IPS-NIHi7 (cell line): ENCODE measurements around the gene IL10RB.
"Not testable (repeated sequence)": the region's sequence is repeated elsewhere in the genome, so short reads cannot be mapped to it uniquely, and the experiment has no call there.

Experiments used
- DNase-seq: peaks from one replicate; pipeline ENCODE4 v3.0.0; 2012; ENCODE audit warnings: mixed read lengths; ENCODE audit errors: extremely low spot score

IL10RB gene

DNA sequence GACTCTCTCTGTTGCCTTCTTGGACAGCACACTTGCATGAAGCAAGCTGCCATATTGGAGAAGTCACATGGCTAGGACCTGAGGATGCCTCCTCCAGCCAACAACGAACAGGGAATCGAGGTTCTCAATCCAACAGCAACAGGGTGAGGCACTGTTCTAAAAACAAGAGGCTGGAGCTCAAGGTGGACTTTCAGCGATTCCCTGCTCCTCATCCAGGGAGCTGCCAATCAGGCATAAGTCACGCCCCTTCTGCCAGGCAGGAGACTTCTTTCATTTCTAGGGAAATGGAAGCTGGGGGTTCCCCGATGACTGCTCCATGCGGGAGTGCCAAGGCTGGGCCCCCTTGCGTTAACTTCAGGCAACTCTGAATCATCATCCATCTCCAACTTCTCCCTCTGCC, 35.9 kb downstream of the IL10RB start:
- DNase-seq = no peak

DNA sequence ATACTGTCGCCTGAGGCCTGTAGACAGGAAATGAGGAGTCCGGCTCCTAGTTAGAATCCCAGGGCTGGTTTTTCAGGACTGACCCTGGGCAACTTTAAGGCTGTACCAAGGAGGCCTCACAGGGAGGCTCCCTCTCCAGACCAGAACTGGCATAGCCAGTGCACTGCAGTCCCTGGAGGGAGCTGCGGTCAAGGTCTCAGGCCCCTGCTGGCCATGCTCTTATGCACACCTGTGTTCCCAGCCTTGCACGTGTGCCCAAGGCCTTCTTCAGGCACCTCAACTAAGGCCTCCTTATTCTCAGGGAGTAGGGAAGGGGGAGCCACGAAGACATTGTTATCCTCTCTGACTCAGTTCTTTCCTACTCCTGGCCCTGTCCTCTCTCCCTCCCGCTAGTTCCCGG, 36.6 kb downstream of the IL10RB start:
- peak; percentile 60 for DNase-seq

GRCh38 chr21:33305344-33305671, 39.1 kb downstream of the IL10RB start:
- no peak for DNase-seq

DNA sequence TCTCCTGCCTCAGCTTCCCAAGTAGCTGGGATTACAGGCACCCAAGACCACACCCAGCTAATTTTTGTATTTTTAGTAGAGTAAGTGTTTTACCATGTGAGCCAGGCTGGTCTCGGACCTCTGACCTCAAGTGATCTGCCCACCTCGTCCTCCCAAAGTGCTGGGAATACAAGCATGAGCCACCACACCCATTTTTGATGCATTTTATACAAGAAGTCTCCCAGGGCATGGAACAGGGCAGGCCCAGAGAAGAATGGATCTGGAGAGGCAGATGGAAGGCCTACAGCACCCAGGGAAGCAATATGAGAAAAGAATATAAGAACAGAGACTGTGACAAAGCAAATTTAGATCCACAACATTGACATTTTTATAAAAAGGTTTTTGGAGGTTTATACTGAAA, 39.8 kb downstream of the IL10RB start:
- DNase-seq = no peak

DNA sequence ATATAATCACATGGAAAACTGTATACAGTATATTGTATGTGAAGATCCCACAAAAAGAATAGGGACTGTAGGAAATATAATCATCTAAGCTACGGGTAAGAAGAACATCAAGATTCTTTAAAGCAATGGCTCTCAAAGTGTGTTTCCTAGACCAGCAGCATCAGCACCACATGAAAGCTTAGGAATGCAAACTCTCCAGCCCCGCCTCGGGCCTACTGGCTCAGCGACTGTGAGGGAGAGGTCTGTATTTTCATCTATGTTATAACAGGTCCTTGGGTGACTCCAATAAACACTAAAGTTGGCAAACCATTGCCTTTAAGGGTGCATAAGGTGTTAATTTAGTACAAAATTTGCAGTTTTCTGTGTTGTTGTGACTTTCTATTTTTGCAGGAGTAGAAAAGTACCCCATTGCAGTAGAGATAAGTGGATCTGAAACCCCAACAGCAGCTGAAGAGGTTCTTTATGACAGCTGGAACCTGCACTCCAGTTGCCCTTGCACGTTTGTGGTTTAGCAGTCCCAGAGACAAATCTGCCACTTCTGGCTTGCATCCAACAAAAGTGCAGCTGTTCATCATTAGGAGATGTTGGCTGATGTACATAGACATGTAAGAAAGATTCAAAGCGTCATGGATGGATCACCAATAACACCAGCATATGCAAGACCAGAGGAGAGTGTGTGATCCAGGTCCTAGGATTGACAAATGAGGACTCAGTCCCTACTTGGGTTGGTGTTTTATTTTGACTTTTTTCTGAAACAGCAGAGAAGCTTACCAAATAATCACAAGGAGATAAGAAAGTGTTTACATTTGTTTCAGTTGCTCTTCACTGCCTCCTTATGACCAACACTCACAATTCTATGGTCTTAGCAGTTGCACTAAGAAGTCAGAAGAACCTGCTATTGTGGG, 42.7 kb downstream of the IL10RB start:
- no peak for DNase-seq

DNA sequence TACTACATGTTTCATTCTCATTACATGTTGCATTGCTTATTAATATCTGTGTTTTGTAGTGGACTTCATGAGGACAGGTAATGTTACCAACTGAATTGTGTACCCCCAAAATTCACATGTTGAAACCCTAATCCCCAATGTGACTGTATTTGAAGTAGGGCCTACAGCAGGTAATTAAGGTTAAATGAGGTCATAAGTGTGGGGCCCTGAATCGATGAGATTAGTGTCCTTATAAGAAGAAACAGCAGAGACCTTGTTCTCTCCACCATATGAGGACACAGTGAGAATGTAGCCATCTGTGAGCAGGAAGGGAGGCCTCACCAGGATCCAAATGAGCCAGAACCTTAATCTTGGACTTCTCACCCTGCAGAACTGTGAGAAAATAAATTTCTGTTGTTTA, 43.6 kb downstream of the IL10RB start:
- no peak for DNase-seq

GRCh38 chr21:33312121-33312520, 46.0 kb downstream of the IL10RB start:
- no peak for DNase-seq

GRCh38 chr21:33313183-33313582, 47.0 kb downstream of the IL10RB start:
- DNase-seq = no peak

DNA sequence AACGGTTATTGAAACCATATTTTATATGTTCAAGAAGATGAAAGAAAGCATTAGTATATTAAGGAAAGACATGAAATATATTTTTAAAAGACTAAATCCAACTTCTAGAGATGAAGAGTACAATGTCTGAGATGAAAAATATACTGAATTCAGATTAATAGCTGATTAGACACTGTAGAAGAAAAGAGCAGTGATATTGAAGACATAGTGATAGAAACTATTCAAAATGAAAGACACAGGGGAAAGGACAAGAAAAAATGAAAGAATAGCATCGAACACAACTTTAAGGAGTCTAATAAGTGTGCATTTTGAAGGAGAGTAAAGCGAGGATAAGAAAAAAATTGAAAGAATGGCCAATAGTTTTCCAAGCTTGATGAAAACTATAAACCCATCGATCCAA, 47.4 kb downstream of the IL10RB start:
- DNase-seq = no peak

- DNase-seq = no peak
These were observed 47.9 kb downstream of the IL10RB start for GRCh38 chr21:33314111-33314510.

- DNase-seq = no peak
These were observed 50.0 kb downstream of the IL10RB start for GRCh38 chr21:33315946-33316710.

DNA sequence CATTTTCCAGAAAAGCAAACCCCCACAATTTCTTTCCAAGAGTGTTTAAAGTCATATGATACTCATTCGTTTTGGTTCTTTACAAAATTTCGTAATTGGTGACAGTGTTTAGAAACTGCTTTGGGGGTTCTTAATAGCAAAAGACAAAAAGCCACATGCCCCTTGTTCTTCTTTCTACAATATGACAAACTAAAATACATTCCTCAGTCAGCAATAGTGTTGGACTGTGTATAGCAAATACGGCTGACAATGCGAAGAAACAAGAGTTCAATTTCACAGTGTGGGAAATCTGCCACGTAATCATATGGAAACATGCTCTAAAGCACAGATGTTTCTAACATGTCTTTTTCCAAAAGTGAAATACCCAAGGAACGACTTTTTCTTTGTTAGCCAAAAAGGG, 51.0 kb downstream of the IL10RB start:
- no peak for DNase-seq

DNA sequence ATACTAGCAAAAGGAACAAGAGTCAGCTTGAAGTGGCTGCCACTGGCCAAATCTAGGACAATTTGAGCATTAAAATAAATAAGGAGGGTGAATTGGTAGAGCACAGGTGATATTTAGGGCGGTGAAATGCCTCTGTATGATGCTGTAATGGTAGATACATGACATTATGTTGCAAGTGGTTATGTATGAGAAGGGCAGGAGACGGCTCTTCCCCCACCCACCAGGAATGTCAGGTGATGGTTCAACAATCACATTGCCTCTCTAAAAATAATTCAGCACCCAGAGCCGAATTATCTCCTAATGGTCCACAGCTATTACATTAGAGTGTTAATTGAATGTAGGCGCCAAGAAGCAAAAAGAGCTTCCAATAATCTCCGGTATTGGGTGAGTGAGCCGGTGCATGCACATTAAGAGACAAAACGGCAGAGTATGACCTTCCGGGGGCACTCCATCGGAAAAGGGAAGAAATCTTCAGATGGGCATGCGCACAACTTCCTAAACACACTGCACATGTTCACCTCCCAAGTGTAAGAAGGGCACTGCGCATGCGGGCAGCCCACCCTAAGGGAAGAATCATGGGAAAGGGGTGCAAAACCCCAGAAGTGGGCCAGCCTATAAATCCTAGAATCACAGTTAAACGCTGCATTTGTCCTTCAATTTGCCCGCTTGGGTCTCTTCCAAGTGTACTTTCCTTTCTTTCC, 51.8 kb downstream of the IL10RB start:
- no peak for DNase-seq

DNA sequence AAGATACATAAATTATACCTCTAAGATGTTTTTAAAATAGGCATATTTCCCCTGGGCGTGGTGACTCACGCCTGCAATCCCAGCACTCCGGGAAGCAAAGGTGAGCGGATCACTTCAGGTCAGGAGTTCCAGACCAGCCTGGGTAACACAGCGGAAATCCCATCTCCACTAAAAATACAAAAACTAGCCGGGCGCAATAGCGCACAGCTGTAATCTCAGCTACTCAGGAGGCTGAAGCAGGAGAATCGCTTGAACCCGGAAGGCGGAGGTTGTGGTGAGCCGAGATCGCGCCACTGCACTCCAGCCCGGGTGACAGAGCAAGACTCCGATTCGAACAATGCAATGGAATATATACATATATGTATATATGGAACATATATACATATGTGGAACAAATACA, 54.8 kb downstream of the IL10RB start:
- DNase-seq = not testable (repeated sequence)

- not testable (repeated sequence) for DNase-seq
These were observed 57.4 kb downstream of the IL10RB start for GRCh38 chr21:33323610-33324009.

DNA sequence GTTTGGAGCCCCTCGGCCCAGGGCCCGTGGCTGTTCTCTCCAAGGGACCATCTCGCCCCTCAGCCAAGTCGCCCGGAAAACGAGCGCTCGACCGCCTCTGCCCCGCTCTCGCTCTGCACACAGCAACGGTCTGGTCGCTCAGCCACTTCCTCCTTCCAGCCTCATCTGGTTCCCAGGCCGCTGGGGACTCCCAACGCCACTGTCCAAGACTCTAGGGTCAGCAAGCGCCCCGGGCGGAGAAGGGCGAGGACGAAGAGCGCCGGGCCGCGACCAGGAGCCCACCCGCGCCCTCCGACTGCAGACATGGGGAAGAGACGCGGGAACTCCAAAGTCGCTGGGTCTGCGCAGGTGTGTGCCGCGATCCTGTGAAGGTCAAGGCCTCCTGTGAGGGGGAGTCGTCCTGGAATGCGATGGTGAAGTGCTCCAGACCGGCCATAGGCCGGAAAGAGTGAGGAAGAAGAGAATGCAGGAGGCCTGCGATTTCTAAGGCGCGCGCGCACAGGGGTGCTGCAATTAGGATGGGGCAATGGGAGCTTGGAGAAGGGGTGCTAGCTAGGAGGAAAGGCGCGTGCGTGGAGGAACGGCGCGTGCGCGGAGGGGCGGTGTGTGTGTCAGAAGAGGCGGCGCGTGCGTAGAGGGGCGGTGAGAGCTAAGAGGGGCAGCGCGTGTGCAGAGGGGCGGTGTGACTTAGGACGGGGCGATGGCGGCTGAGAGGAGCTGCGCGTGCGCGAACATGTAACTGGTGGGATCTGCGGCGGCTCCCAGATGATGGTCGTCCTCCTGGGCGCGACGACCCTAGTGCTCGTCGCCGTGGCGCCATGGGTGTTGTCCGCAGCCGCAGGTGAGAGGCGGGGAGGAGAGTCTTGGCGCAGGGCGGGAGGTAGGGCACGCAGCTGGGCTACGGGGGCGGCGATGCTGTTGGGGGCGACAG, 58.4 kb downstream of the IL10RB start, which contains the start of gene IFNAR1:
Gene IFNAR1, plus strand, starts transcription at position 680 of the 931 bp plus-strand sequence. Its CDS starts 86 bp downstream, at position 766.
- peak; percentile 98 for DNase-seq

- no peak for DNase-seq
These were observed 59.3 kb downstream of the IL10RB start for GRCh38 chr21:33325222-33326067.

- no peak for DNase-seq
These were observed 61.2 kb downstream of the IL10RB start for GRCh38 chr21:33327326-33327725.

DNA sequence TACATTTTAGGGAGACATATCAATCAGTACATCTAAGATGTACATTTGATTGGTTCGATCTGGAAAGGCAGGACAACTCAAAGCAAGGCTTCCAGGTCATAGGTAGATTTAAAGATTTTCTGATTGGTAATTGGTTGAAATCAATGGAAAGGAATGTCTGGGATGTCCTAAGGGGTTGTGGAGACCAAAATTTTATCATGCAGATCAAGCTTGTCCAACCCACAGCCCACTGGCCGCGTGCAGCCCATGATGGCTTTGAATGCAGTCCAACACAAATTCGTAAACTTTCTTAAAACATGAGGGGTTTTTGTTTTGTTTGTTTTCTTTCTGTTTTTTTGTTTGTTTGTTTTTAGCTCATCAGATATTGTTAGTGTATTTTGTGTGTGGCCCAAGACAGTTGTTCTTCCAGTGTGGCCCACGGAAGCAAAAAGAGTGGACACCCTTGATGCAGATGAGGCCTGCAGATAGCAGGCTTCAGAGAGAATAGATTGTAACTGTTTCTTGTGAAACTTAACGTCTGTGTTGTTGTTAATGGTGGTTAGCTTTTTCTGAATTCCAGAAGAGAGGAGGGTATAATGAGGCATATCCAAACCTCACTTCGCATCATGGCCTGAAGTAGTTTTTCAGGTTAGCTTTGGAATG, 61.7 kb downstream of the IL10RB start:
- no peak for DNase-seq

DNA sequence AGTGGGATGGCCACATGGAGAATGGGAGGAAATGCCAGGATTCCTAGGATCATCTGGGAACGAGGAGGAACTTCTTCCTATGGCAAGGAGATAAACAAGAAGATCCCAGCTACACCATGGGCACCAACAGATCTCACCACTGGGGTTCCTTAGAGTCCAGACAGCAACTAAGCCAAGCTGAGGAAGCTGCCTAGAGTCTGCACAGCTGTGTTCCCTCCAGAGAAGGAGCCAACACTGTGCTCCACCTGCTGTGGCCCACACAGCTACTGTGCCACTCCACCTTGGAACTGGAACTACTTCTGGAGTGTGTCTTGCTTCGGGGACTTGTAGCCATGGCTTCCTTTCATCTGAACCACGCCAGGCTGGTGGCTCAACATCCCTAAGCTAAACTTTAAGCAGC, 64.6 kb downstream of the IL10RB start:
- no peak for DNase-seq
